ENCODE results near the gene CAMSAP3.

Gene CAMSAP3

GRCh38 chr19:7648265-7649014 is 52.8 kb downstream of the CAMSAP3 start:
- no peak for DNase-seq

- DNase-seq = no peak
Observed at GRCh38 chr19:7650148-7650547, 54.5 kb downstream of the CAMSAP3 start.

GRCh38 chr19:7652061-7652641 is 56.5 kb downstream of the CAMSAP3 start:
- peak; percentile 47 to 64 for DNase-seq

- DNase-seq = no peak
Observed at GRCh38 chr19:7654401-7654800, 58.7 kb downstream of the CAMSAP3 start.

- DNase-seq = no peak
Observed at GRCh38 chr19:7655581-7655980, 59.9 kb downstream of the CAMSAP3 start.

GRCh38 chr19:7657131-7657751 is 61.6 kb downstream of the CAMSAP3 start:
- no peak for DNase-seq

- peak in 1 of 2 donors; percentile 46 for DNase-seq
Observed at GRCh38 chr19:7658219-7658686, 62.6 kb downstream of the CAMSAP3 start.

- DNase-seq = no peak
Observed at GRCh38 chr19:7661744-7662538, 66.3 kb downstream of the CAMSAP3 start.

GRCh38 chr19:7662657-7663056 is 67.0 kb downstream of the CAMSAP3 start:
- no peak for DNase-seq

- DNase-seq = no peak
Observed at GRCh38 chr19:7663706-7664105, 68.0 kb downstream of the CAMSAP3 start.

- peak in 1 of 2 donors; percentile 19 for DNase-seq
Observed at GRCh38 chr19:7665076-7665475, 69.4 kb downstream of the CAMSAP3 start.

Measured in hippocampal formation (tissue), 2 donors.